Neural progenitor cell (in vitro differentiated cells): ENCODE measurements around the gene BHLHA15.

Experiments used
- EZH2 ChIP-seq: fragments of 200-600 bp; sonication (generic); IDR thresholded peaks from 2 replicates; pipeline ENCODE4 v1.6.1; 2017; ENCODE audit warnings: antibody characterized with exemption, mild to moderate bottlenecking, moderate library complexity
- TF ChIP-seq, protein P1 (sequence below): fragments of 200-600 bp; sonication (generic); IDR thresholded peaks from 2 replicates; pipeline ENCODE4 v1.5.1; 2017; ENCODE audit warnings: antibody characterized with exemption, mild to moderate bottlenecking

DNA sequence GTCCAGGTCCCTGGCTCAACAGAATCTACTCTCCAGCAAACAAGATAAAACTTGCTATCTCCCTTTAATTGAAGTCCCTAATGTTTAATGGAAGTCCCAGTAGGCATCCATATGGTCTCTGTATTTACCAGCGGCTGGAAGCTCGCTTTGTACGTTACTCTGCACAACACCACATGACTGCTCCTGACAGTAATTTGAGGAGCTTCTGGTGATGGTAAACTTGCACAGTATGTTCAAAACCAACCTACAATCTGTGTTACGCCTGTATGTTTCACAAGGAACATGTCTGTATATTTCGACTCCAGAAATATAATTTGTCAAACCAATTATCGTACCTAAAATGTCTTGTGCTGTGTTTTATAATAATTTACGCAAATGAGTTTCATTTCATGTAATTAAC is 45.2 kb downstream of the BHLHA15 start:
- TF ChIP-seq, protein P1, sequence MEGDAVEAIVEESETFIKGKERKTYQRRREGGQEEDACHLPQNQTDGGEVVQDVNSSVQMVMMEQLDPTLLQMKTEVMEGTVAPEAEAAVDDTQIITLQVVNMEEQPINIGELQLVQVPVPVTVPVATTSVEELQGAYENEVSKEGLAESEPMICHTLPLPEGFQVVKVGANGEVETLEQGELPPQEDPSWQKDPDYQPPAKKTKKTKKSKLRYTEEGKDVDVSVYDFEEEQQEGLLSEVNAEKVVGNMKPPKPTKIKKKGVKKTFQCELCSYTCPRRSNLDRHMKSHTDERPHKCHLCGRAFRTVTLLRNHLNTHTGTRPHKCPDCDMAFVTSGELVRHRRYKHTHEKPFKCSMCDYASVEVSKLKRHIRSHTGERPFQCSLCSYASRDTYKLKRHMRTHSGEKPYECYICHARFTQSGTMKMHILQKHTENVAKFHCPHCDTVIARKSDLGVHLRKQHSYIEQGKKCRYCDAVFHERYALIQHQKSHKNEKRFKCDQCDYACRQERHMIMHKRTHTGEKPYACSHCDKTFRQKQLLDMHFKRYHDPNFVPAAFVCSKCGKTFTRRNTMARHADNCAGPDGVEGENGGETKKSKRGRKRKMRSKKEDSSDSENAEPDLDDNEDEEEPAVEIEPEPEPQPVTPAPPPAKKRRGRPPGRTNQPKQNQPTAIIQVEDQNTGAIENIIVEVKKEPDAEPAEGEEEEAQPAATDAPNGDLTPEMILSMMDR: no peak
- TF ChIP-seq EZH2: no peak
